DMS 273 (cell line): Measurements from ENCODE around the gene MILR1.
"Not testable (repeated sequence)": the region's sequence is repeated elsewhere in the genome, so short reads cannot be mapped to it uniquely, and the experiment has no call there.

Source experiments
- DNase-seq: peaks from one replicate; lab custom pipeline; 2025; ENCODE audit not compliant: unreplicated experiment; lab: John Stamatoyannopoulos, UW

MILR1 gene

GRCh38 chr17:64426596-64426995 lies 22.3 kb upstream of the MILR1 start:
- no peak for DNase-seq

DNA sequence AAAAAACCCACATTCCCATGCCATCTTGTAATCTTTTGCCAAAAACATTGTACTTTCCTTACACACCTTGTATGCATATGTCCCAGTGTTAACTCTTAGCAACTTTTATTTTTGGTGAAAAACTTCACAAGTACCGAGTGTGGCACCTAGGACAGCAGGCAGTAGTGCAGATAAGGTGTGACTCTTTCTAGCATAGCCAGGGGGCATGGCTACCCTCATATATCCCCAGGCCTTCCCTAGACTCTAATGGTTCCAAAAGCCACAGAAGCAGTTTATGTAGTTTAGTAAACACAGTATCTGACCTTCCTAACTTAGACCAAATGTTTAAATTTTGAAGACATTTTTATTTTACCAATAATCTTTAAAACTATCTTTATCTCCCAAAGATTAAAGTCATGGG lies 20.5 kb upstream of the MILR1 start:
- DNase-seq: no peak

DNA sequence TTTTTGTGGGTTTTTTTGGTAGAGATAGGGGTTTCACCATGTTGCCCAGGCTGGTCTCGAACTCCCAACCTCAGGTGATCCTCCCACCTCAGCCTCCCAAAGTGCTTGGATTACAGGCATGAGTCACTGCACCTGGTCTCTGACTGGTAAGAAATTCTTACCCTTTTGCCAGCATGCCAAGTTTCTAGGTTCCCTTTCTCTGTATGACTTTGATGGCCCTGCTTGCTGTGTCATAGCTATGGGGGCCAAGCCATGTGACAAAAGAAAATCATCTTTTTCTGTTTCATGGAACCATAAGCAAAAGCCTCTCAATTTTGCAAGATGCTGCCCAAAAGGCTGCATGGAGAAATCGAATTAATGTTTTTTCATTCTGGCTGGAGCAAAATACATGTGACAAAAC lies 18.9 kb upstream of the MILR1 start:
- not testable (repeated sequence) for DNase-seq

DNA sequence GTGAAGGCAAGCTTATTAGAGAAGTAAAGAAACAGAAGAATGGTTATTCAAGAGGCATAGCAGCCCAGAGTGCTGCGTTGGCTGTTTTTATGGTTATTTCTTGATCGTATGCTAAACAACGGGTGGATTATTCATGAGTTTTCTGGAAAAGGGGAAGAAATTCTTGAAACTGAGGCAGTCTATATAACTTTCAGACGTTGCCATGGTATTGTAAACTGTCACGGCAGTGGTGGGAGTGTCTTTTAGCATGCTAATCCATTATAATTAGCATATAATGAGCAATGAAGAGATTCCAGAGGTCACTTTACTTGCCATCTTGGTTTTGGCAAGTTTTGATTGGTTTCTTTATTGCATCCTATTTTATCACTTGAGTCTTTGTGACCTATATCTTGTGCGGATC lies 17.4 kb upstream of the MILR1 start:
- no peak for DNase-seq

- DNase-seq: peak; percentile 13
These were observed 10.9 kb upstream of the MILR1 start for GRCh38 chr17:64437944-64438525.

DNA sequence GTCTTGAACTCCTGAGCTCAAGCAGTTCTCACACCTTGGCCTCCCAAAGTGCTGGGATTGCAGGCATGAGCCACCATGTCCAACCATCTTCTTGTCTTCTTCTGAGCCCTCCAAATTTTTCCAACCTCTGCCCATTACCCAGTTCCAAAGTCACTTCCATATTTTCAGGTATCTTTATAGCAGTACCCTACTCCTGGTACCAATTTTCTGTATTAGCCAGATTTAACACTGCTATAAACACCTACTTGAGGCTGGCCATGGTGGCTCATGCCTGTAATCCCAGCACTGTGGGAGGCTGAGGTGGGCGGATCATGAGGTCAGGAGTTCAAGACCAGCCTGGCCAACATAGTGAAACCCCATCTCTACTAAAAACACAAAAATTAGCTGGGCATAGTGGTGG lies 9.4 kb upstream of the MILR1 start:
- not testable (repeated sequence) for DNase-seq

DNA sequence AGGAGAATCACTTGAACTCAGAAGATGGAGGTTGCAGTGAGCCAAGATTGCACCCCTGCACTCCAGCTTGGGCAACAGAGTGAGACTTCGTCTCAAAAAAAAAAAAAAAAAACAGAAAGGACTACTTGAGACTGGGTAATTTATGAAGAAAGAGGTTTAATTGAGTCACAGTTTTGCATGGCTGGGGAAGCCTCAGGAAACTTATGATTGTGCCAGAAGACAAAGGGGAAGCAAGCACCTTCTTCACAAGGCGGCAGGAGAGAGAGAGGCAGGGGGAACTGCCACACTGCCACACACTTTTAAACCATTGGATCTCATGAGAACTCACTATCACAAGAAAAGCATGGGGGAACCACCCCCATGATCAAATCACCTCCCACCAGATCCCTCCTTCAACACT lies 9.0 kb upstream of the MILR1 start:
- no peak for DNase-seq

GRCh38 chr17:64441772-64442540 lies 7.0 kb upstream of the MILR1 start:
- no peak for DNase-seq

DNA sequence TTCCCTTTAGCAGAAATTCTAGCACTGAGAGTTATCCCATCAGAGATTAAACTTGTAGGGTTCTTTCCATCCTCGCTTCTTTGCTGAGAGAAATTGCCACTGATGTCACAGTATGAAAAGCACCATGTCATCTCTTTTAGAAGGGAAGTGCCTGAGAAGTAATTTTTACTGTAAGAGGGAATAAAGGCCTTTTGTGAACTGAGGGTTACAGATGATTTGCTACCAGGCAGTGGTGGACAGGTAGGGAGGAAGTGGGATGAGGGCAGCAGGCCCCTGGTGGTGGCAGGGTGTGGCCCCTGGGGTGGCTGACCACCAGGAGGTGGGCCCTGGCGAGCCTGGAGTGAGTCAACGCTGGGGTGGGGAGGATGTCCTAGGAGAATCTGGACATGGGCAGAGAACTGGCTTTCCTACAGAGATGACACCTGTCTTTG lies 6.4 kb upstream of the MILR1 start:
- no peak for DNase-seq

DNA sequence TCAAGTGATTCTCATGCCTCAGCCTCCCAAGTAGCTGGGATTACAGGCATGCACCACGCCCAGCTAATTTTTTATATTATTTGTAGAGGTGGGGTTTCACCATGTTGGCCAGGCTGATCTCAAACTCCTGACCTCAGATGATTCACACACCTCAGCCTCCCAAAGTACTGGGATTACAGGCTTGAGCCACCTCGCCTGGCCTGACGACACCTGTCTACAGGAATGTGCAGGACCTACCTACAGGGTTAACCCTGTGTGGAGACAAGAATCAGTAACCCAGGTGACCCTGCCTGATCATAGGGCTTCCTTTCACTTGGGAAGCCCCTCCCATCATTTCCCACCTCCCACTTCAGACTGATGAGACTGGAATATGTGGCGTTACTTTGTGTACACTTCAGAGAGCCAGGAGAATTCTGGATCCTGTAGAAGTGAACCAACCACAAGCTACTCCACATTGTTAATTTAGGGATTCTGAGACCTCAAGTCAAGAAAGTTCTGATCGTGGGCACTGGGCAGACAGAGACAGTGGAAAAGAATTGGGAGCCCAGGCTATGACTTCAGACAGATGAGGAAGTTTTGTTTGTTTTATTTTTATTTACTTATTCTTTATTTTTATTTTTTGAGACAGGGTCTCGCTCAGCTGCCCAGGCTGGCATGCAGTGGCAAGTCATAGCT lies 5.7 kb upstream of the MILR1 start:
- no peak for DNase-seq

DNA sequence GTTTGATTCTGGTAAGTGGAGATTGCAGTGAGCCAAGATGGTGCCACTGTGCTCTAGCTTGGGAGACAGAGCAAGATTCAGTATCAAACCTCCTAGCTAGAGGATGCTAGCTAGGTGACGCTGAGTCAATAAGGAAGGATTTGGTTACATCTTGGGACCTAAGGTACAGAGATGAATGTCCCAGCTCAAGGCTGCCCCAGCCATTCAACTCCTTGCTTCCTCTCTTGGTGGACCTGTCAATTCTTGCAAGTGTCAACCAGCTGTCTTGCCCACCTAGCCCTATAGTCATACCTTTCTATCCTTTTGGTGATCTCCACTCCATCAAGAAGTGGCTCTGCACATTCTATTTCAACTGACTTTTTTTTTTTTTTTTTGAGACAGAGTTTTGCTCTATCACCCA lies 1.4 kb upstream of the MILR1 start:
- DNase-seq: no peak

DNA sequence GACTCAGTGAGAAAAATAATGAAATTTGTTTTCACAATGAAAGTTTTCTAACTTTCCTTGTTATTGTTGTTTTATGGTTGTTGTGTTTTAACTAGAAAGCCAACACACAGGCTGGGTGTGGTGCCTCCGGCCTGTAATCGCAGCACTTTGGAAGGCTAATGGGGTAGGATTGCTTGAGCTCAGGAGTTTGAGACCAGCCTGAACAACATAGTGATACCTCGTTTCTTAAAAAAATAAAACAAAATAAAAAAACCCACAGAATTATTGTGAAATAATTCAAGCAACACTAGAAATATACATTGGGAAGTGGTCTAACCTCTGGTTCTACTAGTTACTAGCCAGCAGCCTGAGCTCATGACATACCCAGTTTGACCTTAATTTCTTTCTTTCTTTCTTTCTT lies 630 bp downstream of the MILR1 start:
- no peak for DNase-seq

GRCh38 chr17:64455993-64456885 lies 7.3 kb downstream of the MILR1 start:
- no peak for DNase-seq

- DNase-seq: no peak
These were observed 8.2 kb downstream of the MILR1 start for GRCh38 chr17:64457156-64457555.

- no peak for DNase-seq
These were observed 9.8 kb downstream of the MILR1 start for GRCh38 chr17:64458756-64459155.

DNA sequence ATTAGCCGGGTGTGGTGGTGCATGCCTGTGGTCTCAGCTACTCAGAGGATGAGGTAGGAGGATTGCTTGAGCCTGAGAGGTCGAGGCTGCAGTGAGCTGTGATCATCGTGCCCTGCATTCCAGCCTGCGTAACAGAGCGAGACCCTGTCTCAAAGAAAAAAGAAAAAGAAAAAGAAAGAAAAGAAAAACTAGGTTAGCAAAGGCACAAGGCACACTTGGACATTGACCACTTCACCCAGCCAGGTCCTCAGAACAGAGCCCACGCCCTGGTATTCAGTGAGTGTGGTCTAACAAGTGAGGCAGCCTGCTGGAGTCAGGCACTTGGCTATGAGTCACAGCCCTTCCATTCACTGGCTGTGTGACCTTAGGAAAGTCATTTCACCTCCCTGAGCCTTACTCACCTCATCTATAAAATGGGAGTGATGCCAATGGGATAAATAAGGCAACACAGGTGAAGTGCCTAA lies 10.4 kb downstream of the MILR1 start:
- no peak for DNase-seq

GRCh38 chr17:64459818-64460217 lies 10.9 kb downstream of the MILR1 start:
- not testable (repeated sequence) for DNase-seq

DNA sequence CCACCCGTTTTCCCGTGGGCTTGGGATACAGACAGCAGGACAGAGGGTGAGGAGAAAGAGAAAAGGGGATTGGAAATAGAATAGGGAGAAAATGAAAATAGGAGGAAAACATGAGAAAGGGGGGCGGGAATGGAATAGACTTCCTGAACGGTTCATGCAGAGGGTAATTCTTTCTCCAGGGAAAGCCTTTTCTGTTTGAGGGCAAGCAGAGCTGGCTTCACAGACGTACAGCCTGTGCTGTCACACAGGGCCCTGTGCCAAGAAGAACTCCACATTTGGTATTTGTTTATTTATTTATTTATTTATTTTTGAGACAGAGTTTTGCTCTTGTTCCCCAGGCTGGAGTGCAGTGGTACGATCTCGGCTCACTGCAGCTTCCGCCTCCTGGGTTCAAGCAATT lies 12.0 kb downstream of the MILR1 start:
- no peak for DNase-seq

- DNase-seq: no peak
These were observed 12.9 kb downstream of the MILR1 start for GRCh38 chr17:64461788-64462187.

DNA sequence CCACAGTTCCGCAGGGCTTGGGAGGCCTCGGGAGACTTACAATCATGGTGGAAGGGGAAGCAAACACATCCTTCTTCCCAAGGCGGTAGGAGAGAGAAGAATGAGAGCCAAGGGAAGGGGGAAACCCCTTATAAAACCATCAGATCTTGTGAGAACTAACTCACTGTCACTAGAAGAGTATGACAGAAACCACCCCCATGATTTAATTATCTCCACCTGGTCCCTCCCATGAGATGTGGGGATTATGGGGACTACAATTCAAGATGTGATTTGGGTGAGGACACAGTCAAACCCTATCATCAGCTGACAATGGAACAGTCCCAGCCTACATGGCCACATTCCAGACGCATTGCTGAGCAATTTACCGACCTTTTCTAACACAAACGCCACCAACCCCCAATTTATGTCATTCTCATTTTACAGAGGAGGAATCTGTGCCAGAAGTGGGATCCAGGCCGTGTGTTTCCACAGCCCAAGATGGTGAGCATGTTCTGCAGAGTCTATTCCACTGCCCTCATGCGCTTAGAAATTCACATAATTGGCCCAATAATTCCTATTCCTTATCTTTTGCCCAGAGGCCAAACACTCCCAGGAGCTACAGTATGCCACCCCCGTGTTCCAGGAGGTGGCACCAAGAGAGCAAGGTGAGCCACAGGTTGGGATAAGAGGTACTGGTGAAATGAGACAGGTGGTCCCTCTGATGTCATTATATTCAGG lies 17.3 kb downstream of the MILR1 start:
- no peak for DNase-seq

- not testable (repeated sequence) for DNase-seq
These were observed 17.9 kb downstream of the MILR1 start for GRCh38 chr17:64466834-64467233.
